DMS153 treated with DMSO at 0.1 percent for 48 hours (cell line): ENCODE measurements around the gene MTA3.
"Not testable (repeated sequence)": the region's sequence is repeated elsewhere in the genome, so short reads cannot be mapped to it uniquely, and the experiment has no call there.

ENCODE experiments used
- DNase-seq: peaks from one replicate; lab custom pipeline; 2025; ENCODE audit not compliant: unreplicated experiment; lab: John Stamatoyannopoulos, UW

The MTA3 gene

DNA sequence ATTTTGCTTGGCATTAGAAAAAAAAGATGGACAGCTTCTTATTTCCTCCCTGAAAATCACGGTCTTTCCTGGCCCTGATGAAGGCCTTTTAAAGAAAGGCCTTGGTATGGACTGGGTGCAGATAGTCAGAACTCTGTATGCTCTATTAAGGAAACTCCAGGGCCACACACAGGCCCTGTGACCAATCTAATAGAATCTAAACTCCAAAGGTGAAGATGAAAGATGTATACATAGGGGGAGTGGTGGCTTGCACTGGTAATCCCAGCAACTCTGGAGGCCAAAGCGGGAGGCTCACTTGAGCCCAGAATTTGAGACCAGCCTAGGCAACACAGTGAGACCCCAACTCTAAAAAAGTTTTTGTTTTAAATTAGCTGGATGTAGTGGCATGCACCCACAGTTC, 158.2 kb downstream of the MTA3 start:
- DNase-seq: no peak

DNA sequence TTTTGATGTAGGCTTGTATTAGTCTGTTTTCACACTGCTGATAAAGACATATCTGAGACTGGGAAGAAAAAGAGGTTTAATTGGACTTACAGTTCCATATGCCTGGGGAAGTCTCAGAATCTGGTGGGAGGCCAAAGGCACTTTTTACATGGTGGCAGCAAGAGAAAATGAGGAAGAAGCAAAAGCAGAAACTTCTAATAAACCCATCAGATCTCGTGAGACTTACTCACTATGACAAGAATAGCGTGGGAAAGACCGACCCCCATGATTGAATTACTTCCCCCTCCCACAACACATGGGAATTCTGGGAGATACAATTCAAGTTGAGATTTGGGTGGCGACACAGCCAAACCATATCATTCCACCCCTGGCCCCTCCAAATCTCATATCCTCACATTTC, 162.9 kb downstream of the MTA3 start:
- DNase-seq: not testable (repeated sequence)

DNA sequence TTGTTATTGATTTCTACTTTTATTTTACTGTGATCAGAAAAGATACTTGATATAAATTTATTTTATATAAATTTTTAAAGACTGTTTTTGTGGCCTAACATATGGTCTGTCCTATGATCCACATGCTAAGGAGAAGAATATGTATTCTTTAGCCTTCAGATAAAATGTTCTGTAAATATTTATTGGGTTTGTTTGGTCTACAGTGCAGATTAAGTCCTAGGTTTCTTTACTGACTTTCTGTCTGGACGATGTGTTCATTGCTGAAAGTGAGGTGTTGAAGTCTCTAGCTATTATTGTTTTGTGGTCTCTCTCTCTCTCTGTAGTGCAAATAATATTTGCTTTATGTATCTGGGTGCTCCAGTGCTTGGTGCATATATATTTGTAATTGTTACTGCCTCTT, 165.4 kb downstream of the MTA3 start:
- DNase-seq: no peak

DNA sequence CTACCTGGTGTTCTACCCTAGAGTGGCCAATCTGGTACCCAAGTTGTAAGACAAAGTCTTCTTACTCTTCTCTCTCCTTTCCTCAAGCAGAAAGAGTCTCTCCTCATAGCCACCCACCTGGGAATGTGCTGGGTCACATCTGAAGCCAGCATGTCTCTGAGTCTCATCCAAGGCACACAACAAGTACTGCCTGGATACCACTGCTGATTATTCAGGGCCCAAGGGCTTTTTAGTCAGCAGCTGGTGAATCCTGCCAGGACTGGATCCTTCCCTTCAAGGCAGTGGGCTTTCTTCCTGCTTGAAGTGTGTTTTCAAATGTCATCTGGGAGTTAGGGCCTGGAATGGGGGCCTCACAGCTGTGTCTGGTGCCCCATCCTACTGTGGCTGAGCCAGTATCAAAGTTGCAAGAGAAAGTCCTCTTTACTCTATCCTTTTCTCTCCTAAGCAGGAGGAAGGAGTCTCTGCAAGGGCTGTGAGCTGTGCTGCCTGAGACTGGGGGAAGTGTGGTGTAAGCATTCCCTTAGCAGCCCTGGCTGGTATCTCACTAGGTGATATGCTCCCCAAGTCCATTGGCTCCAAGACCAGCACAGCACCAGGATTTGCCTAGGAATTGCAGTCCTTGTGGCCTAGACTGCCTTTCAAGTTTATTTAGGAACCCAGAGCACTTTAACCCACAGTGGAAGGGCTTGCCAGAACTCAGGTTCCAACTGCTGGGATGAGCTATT, 168.3 kb downstream of the MTA3 start:
- DNase-seq: no peak

DNA sequence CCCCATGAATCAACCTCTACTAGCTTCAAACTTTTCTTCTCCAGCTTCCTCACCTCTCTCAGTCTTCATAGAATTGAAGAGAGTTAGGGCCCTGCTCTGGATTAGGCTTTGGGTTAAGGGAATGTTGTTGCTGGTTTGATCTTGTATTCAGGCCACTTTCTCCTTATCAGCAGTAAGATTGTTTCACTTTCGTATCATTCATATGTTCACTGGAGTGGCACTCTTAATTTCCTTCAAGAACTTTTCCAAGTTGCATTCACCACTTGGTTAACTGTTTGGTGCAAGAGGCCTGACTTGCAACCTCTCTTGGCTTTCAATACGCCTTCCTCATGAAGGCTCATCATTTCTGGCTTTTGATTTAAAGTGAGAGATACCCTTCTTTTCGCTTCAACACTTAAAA, 172.7 kb downstream of the MTA3 start:
- no peak for DNase-seq

DNA sequence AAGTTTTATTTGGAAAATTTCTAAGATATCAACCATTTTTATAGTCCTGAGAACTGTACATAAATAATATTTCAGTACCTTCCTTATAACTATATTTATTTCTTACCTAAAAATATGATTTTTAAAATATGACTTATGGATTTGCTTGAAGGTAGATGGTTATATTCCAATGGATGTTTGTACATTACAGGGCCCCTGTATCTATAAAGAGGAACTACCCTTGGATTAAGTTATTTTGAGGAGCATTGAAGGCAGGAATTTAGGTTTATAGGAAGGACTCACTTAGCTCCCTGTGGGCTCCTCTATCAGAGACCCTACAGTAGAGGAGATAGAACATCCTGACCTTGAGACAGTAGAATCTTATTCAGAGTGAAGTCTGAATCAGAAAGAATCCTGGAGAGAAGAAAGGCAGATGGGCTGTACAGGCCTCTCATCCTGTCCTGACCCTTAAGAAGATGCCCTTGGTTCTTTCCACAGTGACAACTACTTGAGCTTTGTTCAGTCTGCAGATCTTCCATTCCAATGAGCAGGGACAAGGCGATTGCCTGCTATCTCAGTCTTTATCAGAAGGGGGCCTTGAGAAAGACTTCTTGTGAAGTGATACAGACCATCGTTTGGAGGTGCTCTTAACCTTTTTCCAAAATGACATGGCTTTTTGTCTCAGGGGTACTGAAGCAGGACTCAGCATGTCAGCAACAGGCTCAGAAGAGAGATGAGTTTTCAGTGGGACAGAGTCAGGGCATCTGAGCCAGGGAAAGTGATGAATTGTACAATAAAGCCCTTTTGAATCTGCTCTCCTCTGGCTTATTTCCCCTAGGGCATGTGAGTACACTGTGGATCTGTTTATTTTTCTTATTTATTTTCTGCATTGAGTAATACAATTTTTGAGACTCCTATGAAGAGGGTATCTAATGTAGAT, 174.6 kb downstream of the MTA3 start:
- no peak for DNase-seq

DNA sequence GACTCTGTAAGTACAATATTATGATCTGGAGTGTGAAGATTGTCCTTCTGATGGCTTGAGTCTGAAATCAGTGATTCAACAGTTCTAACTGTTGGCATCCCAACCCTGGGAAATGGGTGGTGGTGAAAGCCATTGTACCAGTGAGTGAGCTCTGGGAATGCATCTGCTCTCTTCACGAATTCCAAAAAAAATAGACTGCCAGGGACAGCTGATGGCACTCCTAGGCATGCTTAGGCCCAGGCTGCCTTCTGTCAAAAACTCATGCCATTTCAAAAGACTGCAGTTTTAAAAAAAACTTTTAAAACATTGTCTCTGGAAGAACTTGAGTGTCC, 175.2 kb downstream of the MTA3 start:
- no peak for DNase-seq

DNA sequence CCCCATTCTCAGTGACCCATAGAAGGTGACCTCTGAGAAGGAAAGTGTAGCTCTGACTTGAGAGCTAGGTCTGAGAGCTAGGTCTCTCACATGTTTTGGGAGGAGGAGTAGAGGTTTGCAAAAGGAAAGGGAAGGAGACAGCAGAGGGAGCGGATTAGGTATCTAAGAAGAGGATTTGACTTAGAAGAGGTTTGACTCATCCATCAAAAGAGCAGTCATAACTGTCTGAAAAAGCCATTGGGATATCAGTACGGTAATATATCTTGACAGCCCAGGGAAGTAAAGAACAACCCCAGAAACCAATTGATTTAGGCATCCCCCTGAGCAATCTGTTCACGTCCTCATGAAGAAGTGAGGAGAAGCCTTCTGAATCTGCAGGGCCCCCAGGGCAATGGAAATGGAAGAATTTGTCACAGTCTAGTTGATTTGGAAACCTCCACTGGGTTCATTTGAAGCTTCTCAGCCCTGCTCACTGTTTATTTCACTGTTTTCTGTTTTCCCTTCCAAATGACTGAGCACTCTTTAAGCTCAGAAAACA, 176.2 kb downstream of the MTA3 start:
- DNase-seq: no peak

DNA sequence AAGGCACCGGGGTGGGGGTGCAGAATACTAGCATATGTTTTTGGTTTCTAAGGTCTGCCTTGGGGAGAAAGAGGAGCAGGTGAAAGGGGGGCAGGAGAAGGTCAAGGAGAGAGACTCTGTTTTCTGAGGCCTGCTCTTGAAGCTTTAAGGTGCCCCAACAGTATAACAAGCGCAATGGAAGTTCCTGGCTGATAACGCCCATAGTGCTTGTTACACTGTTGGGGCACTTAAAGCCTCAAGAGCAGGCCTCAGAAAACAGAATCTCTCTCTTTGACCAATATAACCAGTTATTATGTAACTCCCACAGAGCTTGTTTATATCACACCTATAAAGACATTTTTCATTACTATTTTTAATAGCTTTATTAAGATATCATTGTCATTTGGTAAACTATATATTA, 179.0 kb downstream of the MTA3 start:
- no peak for DNase-seq

DNA sequence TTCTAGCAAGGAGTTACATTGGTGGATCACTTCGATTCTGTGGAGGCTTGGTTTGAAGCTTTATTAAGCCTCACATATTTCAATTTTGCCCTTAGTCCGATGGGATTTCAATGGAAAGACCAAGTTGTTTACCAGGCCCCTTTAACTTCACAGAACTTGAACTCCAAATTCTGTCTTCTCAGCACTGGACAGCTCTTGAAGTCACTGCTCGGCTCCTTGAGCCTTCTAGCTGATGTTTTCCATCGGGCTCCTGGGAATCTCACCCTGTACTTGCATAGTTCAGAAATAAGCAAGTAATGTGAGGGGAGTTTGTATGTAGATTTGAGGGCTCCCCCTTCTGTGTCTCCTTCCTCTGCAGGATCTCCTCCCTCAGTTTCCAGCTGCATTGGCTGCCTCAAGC, 180.4 kb downstream of the MTA3 start:
- DNase-seq: no peak

DNA sequence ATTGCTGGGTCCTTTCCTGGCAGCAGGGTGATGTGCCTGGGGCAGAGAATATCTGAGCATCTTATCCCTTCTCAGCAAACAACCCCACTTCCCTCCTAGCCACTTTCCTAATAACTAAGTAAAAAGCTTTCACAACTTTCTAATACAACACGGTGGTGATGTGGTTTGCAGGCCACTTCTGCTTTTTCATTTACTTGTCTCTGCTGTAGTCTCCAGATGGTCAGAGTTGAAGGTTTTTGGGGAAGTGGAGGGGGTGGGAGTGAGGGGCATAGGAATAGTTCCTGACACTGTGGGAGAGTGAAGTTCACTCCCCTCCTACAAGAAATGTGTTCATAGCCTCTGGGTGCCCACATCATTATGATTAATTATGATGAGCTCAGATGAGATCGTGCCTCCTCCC, 183.9 kb downstream of the MTA3 start:
- DNase-seq: no peak

DNA sequence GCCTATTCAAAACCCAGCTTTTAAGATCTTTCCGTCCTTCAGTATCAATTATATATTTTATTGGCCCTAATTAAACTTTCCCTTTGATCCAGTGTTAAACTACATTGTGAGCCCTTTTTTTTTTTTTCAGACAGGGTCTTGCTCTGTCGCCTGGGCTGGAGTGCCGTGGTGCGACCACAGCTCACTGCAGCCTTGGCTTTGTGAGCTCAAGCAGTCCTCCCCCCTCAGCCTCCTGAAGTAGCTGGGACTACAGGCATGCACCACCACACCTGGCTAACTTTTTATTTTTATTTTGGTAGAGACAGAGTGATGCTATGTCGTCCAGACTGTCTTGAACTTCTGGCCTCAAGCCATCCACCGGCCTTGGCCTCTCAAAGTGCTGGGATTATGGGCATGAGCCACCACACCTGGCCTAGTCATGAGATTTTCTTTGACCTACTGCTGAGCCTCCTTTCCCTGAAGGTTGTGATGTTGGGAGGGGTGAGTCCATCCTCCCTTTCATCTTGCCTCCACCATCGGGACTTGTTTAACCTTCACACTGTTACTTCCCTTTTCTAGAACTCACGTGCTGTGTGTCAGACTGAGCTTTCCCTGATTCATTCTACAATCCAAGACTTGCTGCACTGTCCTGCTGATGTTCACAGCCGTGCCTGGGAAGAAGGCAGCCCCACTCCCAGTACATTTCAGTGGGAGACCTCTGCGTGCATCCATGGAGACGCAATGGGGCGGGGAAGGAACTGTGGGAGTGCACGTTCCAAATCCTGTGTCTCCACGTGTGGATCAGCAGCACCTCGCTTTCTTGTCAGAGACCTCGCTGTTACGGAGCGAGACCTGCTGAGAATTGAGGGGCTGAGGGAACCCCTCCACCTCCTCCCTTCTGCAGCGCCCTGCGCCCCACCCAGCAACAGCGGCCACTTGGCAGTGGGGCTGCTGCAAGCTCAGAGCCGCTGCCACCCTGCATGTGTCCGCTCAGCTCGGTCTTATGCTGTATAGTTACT, 184.7 kb downstream of the MTA3 start:
- no peak for DNase-seq

DNA sequence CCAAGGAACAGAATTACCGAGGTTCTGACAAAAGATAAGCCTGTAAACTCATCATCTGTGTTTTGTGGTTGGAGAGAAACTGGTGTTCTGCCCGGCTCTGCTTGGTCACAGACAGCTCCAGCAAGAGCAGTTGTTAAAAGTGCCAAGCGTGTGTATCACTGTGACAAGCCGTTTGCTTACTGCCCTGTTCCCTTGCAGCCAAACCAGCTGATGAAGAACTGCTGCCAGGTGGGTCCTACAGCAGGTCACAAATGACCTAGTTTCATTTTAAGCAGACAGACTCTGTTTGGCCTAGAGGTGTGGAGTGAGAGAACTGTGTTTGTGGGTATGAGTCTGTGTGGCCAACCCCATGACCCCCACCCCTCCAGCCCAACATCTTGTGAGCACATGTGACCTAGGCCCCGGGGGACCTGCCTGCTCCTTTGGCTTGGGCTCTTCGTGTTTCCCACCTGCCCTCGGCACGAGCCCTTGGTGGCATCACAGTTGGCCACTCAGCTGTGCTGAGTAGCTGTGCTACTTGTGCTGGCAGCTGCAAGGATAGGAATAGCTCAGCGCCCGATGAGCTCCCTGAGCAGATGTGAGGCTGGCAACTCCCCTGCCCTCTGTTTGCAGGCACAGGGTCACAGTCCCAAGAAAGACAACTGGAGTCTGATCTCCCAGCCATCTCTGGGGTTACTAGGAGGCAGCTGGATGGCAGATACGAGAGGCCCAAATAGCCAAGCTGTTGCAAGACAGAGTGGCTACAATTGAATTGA, 185.8 kb downstream of the MTA3 start:
- no peak for DNase-seq

DNA sequence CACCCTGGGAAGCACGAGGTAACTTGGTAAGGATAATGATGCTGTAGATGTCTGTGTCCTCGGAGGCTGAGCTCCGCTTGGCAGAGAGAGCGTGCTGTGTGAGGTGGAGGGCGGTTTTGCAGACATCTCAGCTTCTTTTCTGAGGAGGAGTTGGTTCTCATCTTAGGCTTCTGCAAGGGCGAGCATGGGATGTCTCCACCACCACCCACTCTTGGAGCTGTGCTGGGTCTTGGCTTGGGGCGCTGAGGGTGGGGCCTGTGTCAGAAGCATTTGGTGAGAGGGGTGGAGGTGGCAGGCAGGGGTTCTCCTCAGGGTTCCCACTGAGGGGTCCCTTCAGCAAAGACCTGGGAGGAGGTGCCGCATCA, 186.3 kb downstream of the MTA3 start:
- DNase-seq: no peak

DNA sequence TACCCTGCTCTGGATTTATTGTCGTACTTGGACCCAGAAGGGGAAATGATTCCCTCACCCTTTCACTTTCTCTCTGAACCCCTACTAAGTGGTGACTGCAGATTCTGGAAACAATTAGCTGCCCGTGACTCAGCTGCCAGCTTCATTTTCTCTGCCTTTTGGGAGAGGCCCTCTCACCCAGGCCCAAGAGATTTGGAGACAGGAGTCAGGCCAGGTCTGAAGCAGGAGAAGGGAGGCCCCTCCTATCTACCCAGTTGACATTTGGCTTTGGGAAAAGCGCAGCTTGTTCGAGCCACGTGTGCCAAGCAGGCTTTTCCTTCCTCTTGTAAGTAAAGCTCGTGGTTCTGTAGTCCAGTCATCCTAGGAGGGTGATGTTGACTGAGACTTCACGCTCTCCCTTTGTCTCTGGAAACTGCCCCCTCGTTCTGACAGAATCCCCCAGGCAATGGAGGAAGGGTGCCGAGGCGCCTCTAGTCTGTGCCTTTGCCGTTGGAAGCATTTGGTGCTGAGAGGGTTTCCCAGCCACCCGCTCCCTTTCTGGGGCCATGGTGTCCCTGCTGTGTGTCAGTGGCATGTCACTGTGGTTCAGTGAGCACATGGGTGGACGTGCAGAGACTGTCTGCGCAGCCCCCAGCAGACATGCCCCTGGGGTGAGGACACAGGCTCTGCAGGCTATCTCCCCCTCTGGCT, 186.9 kb downstream of the MTA3 start:
- no peak for DNase-seq

DNA sequence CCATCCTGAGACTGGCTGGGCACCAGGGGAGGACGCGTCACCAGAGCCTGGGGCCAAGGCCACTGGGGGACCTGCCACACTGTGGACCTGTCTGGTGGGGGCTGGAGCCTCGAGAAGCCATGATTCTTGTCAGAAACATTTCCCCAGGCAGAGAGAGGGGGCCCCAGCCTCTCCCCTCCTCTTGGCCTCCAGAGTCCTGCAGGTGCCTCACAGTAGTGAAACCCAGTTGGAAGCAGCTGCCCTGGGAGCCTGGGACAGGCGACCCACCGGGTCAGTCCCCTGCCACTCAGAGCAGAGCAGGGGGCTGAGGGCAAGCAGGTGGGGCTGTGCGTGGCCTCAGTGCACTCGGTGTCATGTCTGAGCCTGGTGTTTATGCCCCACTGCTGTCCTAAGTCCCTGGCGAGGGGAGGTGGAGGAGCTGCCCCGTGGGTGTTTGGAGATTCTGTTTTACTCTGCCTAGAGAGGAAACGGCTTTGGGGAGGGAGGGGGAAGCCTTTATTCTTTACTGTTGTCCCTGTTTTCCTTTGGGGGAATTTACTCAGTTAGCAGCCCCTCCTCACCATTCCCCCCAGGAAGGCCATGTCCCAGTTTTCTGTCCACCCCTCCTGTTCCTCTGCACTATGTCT, 187.8 kb downstream of the MTA3 start:
- DNase-seq: no peak

DNA sequence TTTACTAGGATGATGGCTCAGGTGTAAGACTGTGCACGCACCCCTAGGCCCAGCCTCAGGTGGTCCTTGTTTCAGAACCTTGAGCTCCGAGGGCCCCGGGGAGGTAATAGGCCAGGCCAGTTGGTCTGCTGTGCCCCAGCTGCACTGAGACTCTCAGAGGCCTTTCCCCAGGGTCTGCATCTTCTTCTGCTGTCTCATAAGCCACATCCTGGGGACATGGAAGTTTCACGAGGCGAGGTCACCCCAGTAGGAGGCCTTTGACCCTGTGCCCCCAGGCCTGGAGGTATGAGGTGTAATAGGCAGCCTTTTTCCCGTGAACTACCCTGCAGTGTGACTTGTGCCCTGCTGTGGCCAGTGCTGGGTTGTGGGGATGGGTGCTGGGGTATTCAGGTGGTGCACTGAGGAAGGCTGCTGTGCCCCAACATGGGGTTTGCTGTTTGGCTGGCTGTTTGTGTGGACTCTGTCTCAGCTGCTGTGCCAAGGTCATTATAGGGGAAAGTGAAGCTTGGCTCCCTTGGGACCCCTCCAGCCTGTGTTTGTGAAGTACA, 188.6 kb downstream of the MTA3 start:
- DNase-seq: no peak

DNA sequence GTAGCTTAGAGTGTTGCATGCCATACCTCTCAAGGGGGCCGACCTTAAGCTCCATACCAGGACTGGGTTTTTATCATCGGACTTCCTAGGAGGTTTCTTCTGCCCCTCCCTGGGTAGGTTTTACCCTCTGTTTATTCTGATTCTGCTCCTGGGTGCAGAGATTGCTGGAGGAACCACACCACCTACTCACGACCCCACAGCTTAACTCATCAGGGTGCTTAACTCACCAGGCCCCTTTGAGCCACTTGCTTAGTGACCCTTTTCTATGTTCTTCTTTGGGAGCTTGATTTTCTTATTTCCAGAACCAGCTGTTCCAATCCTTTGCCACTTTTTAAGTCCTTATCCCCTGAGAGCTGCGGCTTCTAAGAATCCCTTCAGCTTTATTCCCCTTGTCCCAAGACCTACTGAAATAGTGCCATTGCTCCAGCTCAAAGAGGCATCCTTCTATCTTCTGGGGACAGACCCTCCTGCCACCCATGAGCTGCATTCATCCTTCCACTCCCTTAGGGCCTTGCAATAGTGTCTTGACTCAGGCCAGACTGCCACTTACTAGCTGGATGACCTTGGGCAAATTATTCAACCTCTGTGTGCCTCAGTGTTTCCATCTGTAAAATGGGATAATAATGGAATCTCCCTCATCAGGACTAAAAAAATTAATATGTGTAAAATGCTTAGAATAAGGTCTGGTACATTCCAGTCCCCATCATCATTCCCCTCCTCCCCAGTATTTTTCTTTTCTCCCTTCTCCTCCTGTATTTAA, 189.7 kb downstream of the MTA3 start:
- DNase-seq: no peak
